ENCODE data around the gene KIRREL1. TPM values are rescaled to one million over a fixed set of nuclear protein-coding genes. Genes with fewer than 3 reads are reported as not detected.
A peak's percentile ranks its signal among the peaks of the same experiment; 100 is the strongest.

Gene KIRREL1
- total and polyA plus RNA-seq, 2 of the 8 experiments (the other 6 are each of a cell fraction or from before 2014, with no cell fraction given), result 14.2 to 39.0 TPM

- H2BK5ac ChIP-seq (ENCODE audit: low read depth, low read length), result no peak overlapping the region
- H3K27me3 ChIP-seq (replicated peaks in 1 of 4; ENCODE audit: control insufficient read depth in 3 of 4, extremely low read depth in 1 of 4, insufficient read depth in 3 of 4, low read length in 3 of 4), result no peaks in the 10 kb centered on the region
- DNase-seq (ENCODE audit: low read depth in 1 of 2, low spot score in 2 of 2) (no peak), FAIRE-seq (peak; percentile 55)
- H3K4me2 ChIP-seq (ENCODE audit: insufficient read depth in 1 of 2, low read depth in 2 of 2, low read length in 2 of 2), result no peak overlapping the region
- no peak overlapping the region for H2AK5ac ChIP-seq (ENCODE audit: low read depth, low read length)
- no peak overlapping the region for H3K18ac ChIP-seq (ENCODE audit: extremely low read depth, low read length)
- H4K91ac ChIP-seq (replicated peaks; ENCODE audit: insufficient read length, low read length), result no peak overlapping the region
- WGBS, 2 experiments (ENCODE audit: extremely low coverage in 1 of 2, insufficient coverage in 1 of 2, insufficient read length in 1 of 2, insufficient replicate concordance in 2 of 2, low coverage in 1 of 2, low lambda C conversion rate in 2 of 2, missing lambda C conversion rate in 1 of 2), result 64% methylated on average over 2 of the region's 2 CpGs; no CpG with 5 or more reads in 1 of the 2 experiments
- no peak overlapping the region for H2AFZ ChIP-seq (ENCODE audit: low read length)
- H3K79me2 ChIP-seq (ENCODE audit: control insufficient read depth in 1 of 2, insufficient read depth in 2 of 2, low read length in 2 of 2), result no peaks in the 10 kb centered on the region
- peaks cover 18 to 20% of the 10 kb centered on the region in 2 experiments for H3K9me3 ChIP-seq (ENCODE audit: insufficient read depth in 2 of 2, low read depth in 1 of 2, low read length in 1 of 2)
- H3K79me1 ChIP-seq (ENCODE audit: low read depth, low read length), result no peaks in the 10 kb centered on the region
- H2BK20ac ChIP-seq (ENCODE audit: low read length), result no peak overlapping the region
- no peak overlapping the region for H3K9ac ChIP-seq (replicated peaks in 1 of 4; ENCODE audit: extremely low read depth in 1 of 4, low read depth in 3 of 4, low read length in 3 of 4)
- H2BK120ac ChIP-seq (replicated peaks; ENCODE audit: low read depth, low read length), result no peak overlapping the region
- H4K5ac ChIP-seq (ENCODE audit: insufficient read length, low read depth, low read length), result no peak overlapping the region
- H3K14ac ChIP-seq (ENCODE audit: insufficient read length), result no peak overlapping the region
- H3K27ac ChIP-seq (ENCODE audit: low read depth, low read length), result no peak overlapping the region
- H3K4me1 ChIP-seq (replicated peaks in 1 of 4; ENCODE audit: control insufficient read depth in 3 of 4, insufficient read depth in 4 of 4, low read length in 3 of 4), result peaks cover 0 to 8% (median 2%) of the 10 kb centered on the region in 4 experiments; a peak in 2 of 7 replicates
- H3K56ac ChIP-seq (replicated peaks; ENCODE audit: insufficient read length, low read depth, low read length), result no peak overlapping the region
- CTCF ChIA-PET (ENCODE audit: partially characterized antibody), result interaction anchor here (0.7 to 53.4 kb wide), 10 partner anchors 4 to 134 kb away, joined by 3 to 2918 read pairs (median 6); partner anchors contain the start of gene KIRREL1
- H3K36me3 ChIP-seq (ENCODE audit: control insufficient read depth in 2 of 4, insufficient read depth in 4 of 4, low read length in 3 of 4), result no peaks in the 10 kb centered on the region
- no peak overlapping the region for H4K8ac ChIP-seq (ENCODE audit: extremely low read depth, insufficient read depth, low read length)
- TF ChIP-seq KDM1A (IDR thresholded peaks at IDR 0.05; ENCODE audit: borderline replicate concordance, low read length) (no peak), NRF1 (IDR thresholded peaks at IDR 0.05; ENCODE audit: low read depth, low read length) (no peak), NANOG (IDR thresholded peaks at IDR 0.05; ENCODE audit: insufficient read depth, low read depth, low read length, poor library complexity, severe bottlenecking) (no peak), RAD21 (IDR thresholded peaks at IDR 0.05 in 1 of 2, conservative IDR thresholded peaks at IDR 0.05 in 1 of 2; ENCODE audit: low read depth in 2 of 2, low read length in 2 of 2) (no peak), EZH2 (IDR thresholded peaks at IDR 0.05; ENCODE audit: low read depth, low read length, severe bottlenecking) (no peak), SP4 (IDR thresholded peaks at IDR 0.05; ENCODE audit: low read length) (no peak), KDM5A (IDR thresholded peaks at IDR 0.05; ENCODE audit: low read length) (no peak)
- no peak overlapping the region for H2BK15ac ChIP-seq (ENCODE audit: low read length)
- no peak overlapping the region for H2BK12ac ChIP-seq (ENCODE audit: low read depth, low read length)
- no peak overlapping the region for H3K4me3 ChIP-seq (ENCODE audit: extremely low read depth in 1 of 4, insufficient read depth in 2 of 4, low read depth in 3 of 4, low read length in 4 of 4)
- no peak overlapping the region for H3K4ac ChIP-seq (replicated peaks; ENCODE audit: insufficient read length, low read depth, low read length)
- POLR2A ChIA-PET (ENCODE audit: partially characterized antibody), result interaction anchor here (0.6 to 1.5 kb wide), 4 partner anchors 34 to 150 kb away, joined by 3 to 4 read pairs (median 3); no protein-coding TSS in a partner anchor
- H3K23ac ChIP-seq (ENCODE audit: insufficient read length), result no peak overlapping the region
- no peaks in the 10 kb centered on the region for H4K20me1 ChIP-seq (replicated peaks in 1 of 2; ENCODE audit: control insufficient read depth in 1 of 2, insufficient read depth in 2 of 2, low read length in 2 of 2)
- no peaks in the 10 kb centered on the region for H3K23me2 ChIP-seq (ENCODE audit: low read depth, low read length)
Measured at GRCh38 chr1:157975228-157975950, 18.1 kb upstream of the KIRREL1 start.
